Rectal smooth muscle tissue (tissue), 1 donor: ENCODE results near the gene AP2A2.
A peak's percentile ranks its signal among the peaks of the same experiment; 100 is the strongest.
"Not testable (repeated sequence)": the region's sequence is repeated elsewhere in the genome, so short reads cannot be mapped to it uniquely, and the experiment has no call there.

Experiments used
- H3K27ac ChIP-seq: one replicate; pipeline ENCODE4 v1.7.0; 2013; ENCODE audit warnings: low read depth, low read length, inconsistent platforms
- H3K27me3 ChIP-seq: one replicate; pipeline ENCODE4 v1.7.0; 2013; ENCODE audit warnings: low read length; ENCODE audit not compliant: control insufficient read depth, insufficient read depth
- H3K36me3 ChIP-seq: one replicate; pipeline ENCODE4 v1.7.0; 2013; ENCODE audit warnings: low read length; ENCODE audit not compliant: control insufficient read depth, insufficient read depth
- H3K4me1 ChIP-seq: one replicate; pipeline ENCODE4 v1.7.0; 2013; ENCODE audit warnings: low read length; ENCODE audit not compliant: control insufficient read depth, insufficient read depth
- H3K4me3 ChIP-seq: one replicate; pipeline ENCODE4 v1.7.0; 2013; ENCODE audit warnings: low read length
- H3K9ac ChIP-seq: one replicate; pipeline ENCODE4 v1.7.0; 2013; ENCODE audit warnings: low read length

The AP2A2 gene

DNA sequence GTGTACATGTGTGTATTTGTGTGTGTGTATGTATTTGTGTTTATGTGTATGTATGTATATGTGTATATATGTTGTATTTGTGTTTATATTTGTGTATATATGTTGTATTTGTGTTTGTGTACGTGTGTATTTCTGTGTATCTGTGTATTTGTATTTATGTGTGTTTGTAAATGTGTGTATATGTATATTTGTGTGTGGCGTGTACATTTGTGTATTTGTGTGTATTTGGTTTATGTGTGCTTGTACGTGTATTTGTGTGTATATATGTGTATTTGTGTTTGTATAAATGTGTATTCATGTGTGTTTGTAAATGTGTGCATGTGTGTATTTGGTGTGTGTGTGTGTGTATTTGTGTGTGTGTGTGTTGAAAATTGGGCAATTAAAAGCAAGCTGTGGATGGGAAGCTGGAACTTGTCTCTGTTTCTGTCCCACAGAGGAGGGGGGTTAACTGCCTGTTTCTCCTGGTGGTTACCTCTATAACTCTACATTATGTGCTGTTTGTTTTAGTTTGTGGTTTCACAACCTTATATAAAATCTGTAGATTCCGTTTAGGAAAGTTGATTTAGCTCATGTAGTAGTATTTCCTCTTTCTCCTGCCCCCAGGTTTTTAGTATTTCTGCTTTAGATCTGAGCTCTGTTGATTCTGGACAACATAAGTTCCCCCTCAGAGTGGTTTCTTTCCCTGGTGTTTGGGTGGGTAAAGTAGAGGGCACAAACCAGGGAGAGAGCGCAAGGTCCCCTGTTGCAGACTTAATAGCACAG is 28.9 kb downstream of the AP2A2 start:
- H3K27ac ChIP-seq: no peak overlapping the region
- H3K36me3 ChIP-seq: no peaks in the 10 kb centered on the region
- no peaks in the 10 kb centered on the region for H3K4me1 ChIP-seq
- H3K27me3 ChIP-seq: no peaks in the 10 kb centered on the region
- peak overlapping the region; percentile 22 for H3K4me3 ChIP-seq
- no peak overlapping the region for H3K9ac ChIP-seq

DNA sequence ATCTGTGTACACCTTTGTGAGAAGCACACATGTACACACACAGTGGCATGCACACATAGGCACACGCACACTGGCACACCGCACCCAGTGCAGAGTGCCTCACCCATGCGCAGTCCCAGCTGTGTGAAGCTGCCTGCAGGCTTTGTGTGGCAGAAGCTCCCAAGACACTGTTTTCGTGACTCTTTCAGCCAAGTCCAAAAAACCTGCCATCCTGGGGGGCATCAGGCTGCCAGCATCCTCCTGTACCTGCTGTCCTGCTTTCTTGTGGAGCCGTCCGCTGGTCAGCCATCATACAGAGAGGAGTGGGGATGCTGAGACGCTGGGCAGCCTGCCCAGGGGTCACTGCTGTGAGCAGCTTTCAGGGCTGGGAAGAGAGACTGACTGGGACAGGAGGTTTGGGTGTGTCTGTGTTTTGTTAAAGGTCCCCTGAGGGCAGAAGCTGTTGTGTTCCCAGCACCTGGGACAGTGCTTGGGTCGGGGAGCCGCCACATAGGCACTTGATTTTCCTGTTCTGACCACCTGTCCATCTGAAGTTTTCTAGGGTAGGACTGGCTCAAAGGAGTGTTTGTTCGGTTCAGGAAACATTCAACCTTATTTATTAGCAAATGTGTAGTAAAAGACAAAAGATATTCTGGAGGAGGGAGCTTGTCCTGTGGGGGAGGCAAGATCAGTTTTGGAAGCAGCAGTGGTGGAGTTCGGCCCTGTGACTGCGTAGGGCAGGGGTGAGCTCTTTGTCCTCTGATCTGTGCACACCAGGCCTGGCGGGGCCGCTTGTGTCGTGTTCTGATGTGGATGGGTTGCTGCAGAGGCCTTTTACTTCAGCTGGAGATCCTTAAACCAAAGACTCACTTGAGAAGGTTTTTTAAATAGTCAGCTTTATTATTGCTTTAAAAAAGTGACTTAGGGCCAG is 29.7 kb downstream of the AP2A2 start:
- no peak overlapping the region for H3K9ac ChIP-seq
- no peak overlapping the region for H3K27ac ChIP-seq
- H3K4me1 ChIP-seq: no peaks in the 10 kb centered on the region
- no peaks in the 10 kb centered on the region for H3K27me3 ChIP-seq
- no peaks in the 10 kb centered on the region for H3K36me3 ChIP-seq
- H3K4me3 ChIP-seq: peak overlapping the region; percentile 22

DNA sequence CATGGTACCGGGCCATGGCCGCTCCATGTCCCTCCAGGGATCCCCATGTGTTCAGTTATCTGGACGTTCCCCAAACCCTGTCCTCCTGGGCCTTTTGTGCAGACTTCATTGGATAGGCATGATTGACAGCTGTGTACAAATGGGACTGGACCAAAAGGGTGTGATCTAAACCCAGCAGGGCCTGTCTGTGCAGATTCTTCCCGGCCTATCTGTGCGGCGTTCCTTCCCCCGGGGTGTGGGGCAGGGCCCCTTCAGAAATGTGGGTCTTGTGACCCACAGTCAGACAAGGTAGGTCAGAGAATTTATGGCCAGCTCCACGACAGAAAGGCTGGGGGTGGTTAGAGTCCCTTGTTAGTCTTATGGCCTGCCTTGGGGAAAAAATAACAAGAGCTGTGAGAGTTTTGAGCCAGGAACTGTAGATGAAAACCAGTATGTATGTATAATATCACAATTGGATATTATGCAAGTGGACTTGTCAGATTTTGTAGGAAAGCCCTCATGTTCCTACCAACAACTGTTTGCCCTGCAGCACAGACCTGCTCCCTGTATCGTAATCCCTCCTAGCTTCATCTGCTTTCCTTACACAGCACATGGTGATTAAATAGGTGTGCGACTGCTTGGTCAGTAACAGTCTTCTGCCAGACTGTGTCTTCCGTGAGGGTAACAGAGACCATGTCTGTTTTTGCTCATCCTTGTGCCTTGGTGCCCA is 31.7 kb downstream of the AP2A2 start:
- H3K27ac ChIP-seq: no peak overlapping the region

DNA sequence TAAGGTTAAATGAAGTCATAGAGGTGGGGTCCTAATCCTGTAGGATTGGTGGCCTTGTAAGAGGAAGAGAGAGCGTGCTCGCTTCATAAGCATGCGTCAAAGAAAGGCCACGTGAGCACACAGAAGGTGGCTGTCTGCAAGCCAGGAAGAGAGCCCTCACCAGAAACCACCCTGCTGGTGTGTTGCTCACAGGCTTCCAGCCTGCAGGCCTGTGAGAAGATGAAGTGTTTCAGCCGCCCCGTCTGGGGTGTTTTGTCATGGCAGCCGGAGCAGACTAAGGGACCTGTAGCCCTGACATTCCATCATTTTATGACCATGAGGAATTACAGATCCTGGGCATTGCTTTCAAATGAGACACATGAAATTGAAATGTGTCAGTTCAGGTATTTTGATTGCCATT is 32.4 kb downstream of the AP2A2 start:
- peaks cover 3% of the 10 kb centered on the region for H3K36me3 ChIP-seq
- no peak overlapping the region for H3K4me3 ChIP-seq
- no peaks in the 10 kb centered on the region for H3K4me1 ChIP-seq
- no peak overlapping the region for H3K27ac ChIP-seq
- no peak overlapping the region for H3K9ac ChIP-seq
- no peaks in the 10 kb centered on the region for H3K27me3 ChIP-seq

More for the DNA sequence above, 31.7 kb downstream of the AP2A2 start:
- Histone ChIP-seq H3K4me3 (no peak overlapping the region), H3K36me3 (peaks cover 3% of the 10 kb centered on the region), H3K9ac (no peak overlapping the region), H3K4me1 (no peaks in the 10 kb centered on the region), H3K27me3 (no peaks in the 10 kb centered on the region)

DNA sequence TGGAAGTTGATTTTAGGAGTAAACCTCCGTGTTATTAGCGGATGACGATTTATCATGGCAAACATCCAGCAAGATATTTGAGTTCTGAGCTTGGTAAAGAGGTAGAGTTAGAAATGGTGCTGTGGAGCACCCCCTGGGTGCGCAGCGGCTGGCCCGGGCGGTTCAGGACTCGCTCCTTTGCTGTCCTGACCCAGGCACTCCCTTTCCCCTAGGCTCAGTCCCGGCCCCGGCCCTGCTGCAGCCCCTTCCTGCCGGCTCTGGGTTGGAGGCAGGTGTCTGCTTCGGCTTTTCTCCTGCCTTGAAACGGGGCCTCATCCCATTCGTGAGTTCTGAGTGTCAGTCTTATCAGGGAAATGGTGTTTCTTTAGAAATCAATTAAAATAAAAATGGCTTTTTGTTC is 33.4 kb downstream of the AP2A2 start:
- Histone ChIP-seq H3K4me1 (no peaks in the 10 kb centered on the region), H3K36me3 (peaks cover 3% of the 10 kb centered on the region), H3K9ac (no peak overlapping the region), H3K27me3 (no peaks in the 10 kb centered on the region), H3K27ac (no peak overlapping the region), H3K4me3 (no peak overlapping the region)

DNA sequence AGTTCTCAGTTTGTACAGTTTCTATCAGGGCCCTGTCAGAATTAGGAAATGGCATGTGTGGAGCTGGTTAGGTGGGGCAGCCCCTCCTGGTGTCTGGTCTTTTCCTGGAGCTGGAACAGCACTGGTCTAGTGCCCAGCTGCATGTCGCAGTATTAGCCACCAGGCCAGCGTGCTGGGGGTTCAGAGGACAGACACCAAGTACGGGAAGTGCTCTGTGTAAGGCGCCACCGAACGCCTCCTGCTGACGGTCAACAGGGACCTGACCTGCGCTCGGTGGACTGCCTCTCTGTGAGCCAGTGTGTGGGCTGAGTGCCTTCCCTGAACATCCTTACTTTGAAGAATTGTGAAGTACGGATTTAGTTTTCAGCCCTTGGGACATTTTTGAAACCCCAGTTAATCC is 33.9 kb downstream of the AP2A2 start:
- Histone ChIP-seq H3K27ac (no peak overlapping the region), H3K4me3 (no peak overlapping the region), H3K9ac (no peak overlapping the region), H3K27me3 (no peaks in the 10 kb centered on the region), H3K36me3 (peaks cover 3% of the 10 kb centered on the region), H3K4me1 (no peaks in the 10 kb centered on the region)

DNA sequence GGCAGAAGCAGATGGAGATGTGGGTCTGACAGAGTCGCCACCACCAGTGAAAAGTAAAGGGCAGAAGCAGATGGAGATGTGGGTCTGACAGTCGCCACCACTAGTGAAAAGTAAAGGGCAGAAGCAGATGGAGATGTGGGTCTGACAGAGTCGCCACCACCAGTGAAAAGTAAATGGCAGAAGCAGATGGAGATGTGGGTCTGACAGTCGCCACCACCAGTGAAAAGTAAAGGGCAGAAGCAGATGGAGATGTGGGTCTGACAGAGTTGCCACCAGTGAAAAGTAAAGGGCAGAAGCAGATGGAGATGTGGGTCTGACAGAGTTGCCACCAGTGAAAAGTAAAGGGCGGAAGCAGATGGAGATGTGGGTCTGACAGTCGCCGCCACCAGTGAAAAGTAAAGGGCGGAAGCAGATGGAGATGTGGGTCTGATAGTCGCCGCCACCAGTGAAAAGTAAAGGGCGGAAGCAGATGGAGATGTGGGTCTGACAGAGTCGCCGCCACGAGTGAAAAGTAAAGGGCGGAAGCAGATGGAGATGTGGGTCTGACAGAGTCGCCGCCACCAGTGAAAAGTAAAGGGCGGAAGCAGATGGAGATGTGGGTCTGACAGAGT is 35.7 kb downstream of the AP2A2 start:
- not testable (repeated sequence) for H3K4me3 ChIP-seq, H3K4me1 ChIP-seq, H3K36me3 ChIP-seq, H3K27ac ChIP-seq, H3K9ac ChIP-seq, H3K27me3 ChIP-seq

DNA sequence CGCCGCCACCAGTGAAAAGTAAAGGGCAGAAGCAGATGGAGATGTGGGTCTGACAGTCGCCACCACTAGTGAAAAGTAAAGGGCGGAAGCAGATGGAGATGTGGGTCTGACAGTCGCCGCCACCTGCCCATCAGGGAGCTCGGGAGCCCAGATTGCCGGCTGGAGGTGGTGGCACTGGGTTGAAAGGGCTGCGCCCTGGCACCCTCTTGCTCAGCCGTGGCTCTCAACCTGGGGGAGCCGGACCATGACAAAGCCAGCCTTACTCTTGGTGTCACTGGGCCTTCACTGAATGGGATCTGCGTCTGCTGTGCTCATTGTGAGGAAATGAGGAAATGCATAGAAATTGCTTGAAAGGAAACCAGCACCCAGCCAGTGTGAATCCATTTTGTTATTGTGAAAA is 36.3 kb downstream of the AP2A2 start:
- Histone ChIP-seq H3K27ac (no peak overlapping the region), H3K4me3 (no peak overlapping the region), H3K9ac (no peak overlapping the region), H3K4me1 (no peaks in the 10 kb centered on the region), H3K36me3 (peaks cover 3% of the 10 kb centered on the region), H3K27me3 (no peaks in the 10 kb centered on the region)

DNA sequence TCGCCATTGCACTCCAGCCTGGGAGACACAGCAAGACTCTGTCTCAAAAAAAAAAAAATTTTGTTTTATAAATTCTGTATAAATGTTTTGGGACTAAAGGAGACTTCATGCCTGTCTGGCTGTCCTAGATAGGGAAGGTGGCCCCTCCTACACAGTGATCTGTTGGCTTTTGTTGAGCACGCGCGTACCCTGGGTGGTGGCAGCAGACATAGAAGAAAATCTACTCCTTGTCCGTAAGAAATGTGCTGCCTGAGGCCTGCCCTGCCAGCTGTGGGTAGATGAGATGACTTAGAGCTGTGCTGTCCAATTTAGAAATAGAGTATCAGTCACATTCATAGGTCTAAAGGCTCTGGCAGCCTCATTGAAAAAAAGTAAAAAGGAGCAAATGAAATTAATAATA is 37.0 kb downstream of the AP2A2 start:
- Histone ChIP-seq H3K4me3 (no peak overlapping the region), H3K4me1 (no peaks in the 10 kb centered on the region), H3K27ac (no peak overlapping the region), H3K9ac (no peak overlapping the region), H3K36me3 (peaks cover 3% of the 10 kb centered on the region), H3K27me3 (no peaks in the 10 kb centered on the region)

DNA sequence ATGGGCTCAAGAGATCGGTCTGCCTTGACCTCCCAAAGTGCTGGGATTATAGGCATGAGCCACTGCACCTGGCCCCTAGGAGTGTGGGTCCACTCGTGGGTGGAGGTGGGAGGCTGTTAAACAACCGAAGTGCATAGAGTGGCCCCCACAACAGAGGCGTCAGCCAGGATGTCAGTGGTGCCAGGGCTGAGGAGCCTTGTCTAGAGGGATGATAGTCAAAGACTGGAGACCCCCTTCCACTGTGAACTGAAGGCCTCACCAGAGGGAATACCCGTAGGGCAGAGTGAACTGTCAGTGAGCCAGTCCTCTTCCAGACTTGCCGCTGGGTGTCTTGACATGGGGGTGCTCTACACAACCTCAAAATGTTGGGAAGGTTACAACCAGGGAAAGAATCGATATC is 38.2 kb downstream of the AP2A2 start:
- Histone ChIP-seq H3K36me3 (peaks cover 3% of the 10 kb centered on the region), H3K4me3 (no peak overlapping the region), H3K27me3 (no peaks in the 10 kb centered on the region), H3K9ac (no peak overlapping the region), H3K4me1 (no peaks in the 10 kb centered on the region), H3K27ac (no peak overlapping the region)

DNA sequence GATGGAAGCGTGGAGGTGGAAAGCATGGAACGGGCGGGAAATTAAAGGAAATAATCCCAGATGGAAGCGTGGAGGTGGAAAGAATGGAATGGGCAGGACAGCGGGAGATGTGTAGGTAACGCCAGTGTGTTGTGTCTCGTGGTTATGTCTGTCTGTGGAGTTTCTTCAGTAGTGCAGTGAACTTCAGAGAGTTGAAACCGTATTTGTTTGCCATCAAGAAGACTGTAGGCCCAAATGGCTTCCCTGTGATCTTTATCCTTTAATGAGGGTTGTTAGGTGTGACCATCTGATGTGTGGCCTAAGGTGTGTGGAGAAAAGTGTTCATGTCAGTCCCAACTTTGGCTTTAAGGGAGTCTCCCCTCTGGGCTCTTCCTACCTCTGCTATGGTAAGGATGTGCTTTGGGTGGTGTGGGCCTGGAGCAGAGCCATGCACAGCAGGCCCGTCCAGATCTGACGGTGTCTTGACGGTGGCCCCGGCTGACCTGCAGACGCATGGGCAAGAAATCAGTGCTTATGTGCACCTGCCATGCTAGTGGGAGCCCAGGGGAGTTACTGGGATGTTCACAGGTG is 39.6 kb downstream of the AP2A2 start:
- Histone ChIP-seq H3K36me3 (peaks cover 3% of the 10 kb centered on the region), H3K27ac (no peak overlapping the region)

More for the DNA sequence above, 39.6 kb downstream of the AP2A2 start:
- Histone ChIP-seq H3K4me3 (no peak overlapping the region), H3K9ac (no peak overlapping the region), H3K27me3 (no peaks in the 10 kb centered on the region), H3K4me1 (no peaks in the 10 kb centered on the region)
